ENCODE data around the gene TANC1.

Gene TANC1

DNA sequence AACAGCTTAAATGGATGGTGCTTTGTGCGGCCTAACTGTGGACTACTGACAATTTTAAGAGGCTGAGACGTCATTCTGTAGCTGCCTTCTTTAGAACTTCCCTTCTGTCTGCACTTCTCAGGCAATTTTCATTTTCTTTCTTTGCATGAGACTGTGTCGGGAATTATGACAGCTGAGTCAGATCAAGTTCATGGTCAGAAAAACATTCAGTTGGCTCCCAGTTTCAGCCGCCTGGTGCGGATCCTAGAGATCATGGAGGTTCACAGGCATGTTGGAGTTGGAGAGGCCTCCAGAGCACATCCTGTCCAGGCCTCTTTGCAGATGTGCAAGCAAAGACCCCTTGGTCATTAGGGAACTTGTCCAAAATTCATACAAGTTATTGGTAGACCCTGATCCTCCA, 135.0 kb downstream of the TANC1 start:
- no peak overlapping the region for H3K27ac ChIP-seq
- TF ChIP-seq, protein P1, sequence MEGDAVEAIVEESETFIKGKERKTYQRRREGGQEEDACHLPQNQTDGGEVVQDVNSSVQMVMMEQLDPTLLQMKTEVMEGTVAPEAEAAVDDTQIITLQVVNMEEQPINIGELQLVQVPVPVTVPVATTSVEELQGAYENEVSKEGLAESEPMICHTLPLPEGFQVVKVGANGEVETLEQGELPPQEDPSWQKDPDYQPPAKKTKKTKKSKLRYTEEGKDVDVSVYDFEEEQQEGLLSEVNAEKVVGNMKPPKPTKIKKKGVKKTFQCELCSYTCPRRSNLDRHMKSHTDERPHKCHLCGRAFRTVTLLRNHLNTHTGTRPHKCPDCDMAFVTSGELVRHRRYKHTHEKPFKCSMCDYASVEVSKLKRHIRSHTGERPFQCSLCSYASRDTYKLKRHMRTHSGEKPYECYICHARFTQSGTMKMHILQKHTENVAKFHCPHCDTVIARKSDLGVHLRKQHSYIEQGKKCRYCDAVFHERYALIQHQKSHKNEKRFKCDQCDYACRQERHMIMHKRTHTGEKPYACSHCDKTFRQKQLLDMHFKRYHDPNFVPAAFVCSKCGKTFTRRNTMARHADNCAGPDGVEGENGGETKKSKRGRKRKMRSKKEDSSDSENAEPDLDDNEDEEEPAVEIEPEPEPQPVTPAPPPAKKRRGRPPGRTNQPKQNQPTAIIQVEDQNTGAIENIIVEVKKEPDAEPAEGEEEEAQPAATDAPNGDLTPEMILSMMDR (IDR thresholded peaks at IDR 0.05), result no peak
- TF ChIP-seq ZFX (IDR thresholded peaks at IDR 0.05; ENCODE audit: borderline replicate concordance), result no peak

DNA sequence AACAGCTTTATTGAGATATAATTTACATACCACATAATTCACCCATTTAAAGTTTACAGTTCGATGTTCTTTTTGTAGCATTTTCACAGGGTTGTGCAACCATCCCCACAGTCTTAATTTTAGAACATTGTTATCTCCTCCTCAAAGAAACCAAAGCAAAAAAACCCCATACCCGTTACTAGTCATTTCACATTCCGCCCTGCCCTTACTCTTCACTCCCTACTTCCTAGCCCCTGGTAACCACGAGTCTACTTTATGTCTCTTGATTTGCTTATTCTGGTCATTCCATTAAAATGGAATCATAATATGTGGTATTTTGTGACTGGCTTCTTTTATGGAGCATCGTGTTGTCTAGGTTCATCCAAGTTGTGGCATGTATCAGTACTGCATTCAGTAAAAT, 137.7 kb downstream of the TANC1 start:
- H3K27ac ChIP-seq, result no peak overlapping the region
- TF ChIP-seq, protein P1 (IDR thresholded peaks at IDR 0.05), result no peak
- TF ChIP-seq ZFX (IDR thresholded peaks at IDR 0.05; ENCODE audit: borderline replicate concordance), result no peak

DNA sequence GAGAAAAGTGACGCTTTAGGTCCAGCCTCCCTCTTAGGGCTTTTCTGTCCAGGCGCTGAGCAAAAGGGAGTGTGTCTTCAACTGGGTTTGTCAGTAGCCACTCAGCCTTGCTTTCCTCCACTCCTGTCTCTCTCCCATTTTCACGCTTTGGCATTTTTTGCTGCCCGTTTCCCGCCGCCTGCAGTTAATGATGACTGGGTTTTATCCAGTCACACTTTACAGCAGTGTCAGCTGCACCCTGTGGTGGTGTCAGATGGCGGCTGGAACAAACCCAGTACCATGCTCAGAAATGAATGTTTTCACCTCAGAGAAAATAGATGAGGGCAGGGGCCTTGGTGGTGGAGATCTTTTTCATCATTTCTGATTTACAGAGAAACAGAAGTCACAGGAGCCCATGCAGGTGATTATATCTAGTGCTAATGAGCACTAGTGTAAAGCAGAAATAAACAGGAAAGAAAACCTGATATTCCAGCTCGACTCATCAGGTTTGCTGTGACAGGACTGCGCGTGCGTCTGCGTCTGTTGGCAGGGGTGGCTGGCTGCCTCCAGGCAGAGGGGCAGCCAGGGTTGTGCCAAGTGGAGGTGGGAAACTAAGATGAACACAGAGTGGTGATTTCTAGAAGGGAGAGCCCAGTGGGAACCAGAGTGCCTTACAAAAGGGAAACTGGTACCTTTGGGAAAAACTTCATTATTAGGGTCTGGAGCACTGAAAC, 139.9 kb downstream of the TANC1 start:
- no peak overlapping the region for H3K27ac ChIP-seq
- TF ChIP-seq, protein P1 (IDR thresholded peaks at IDR 0.05), result no peak
- TF ChIP-seq ZFX (IDR thresholded peaks at IDR 0.05; ENCODE audit: borderline replicate concordance), result no peak

- H3K27ac ChIP-seq, result no peak overlapping the region
- TF ChIP-seq ZFX (IDR thresholded peaks at IDR 0.05; ENCODE audit: borderline replicate concordance), result no peak
- TF ChIP-seq, protein P1 (IDR thresholded peaks at IDR 0.05), result no peak
Measured at GRCh38 chr2:159109517-159109916, 141.1 kb downstream of the TANC1 start.

GRCh38 chr2:159110784-159111183, 142.3 kb downstream of the TANC1 start:
- TF ChIP-seq ZFX (IDR thresholded peaks at IDR 0.05; ENCODE audit: borderline replicate concordance), result no peak
- TF ChIP-seq, protein P1 (IDR thresholded peaks at IDR 0.05), result no peak
- H3K27ac ChIP-seq, result no peak overlapping the region

GRCh38 chr2:159111346-159111927, 143.0 kb downstream of the TANC1 start:
- H3K27ac ChIP-seq, result no peak overlapping the region
- TF ChIP-seq, protein P1 (IDR thresholded peaks at IDR 0.05), result no peak
- no peak for TF ChIP-seq ZFX (IDR thresholded peaks at IDR 0.05; ENCODE audit: borderline replicate concordance)

- H3K27ac ChIP-seq, result no peak overlapping the region
- TF ChIP-seq, protein P1 (IDR thresholded peaks at IDR 0.05), result no peak
- no peak for TF ChIP-seq ZFX (IDR thresholded peaks at IDR 0.05; ENCODE audit: borderline replicate concordance)
Measured at GRCh38 chr2:159114835-159115234, 146.4 kb downstream of the TANC1 start.
